Measurements from ENCODE around the gene OSBPL10. TPM values are rescaled to one million over a fixed set of nuclear protein-coding genes. Genes with fewer than 3 reads are reported as not detected.

The OSBPL10 gene
- total RNA-seq, 2 experiments from 2014 or later = 65.7 to 170 TPM

GRCh38 chr3:31890007-31890406 is 91.1 kb downstream of the OSBPL10 start:
- POLR2A ChIA-PET = interaction anchor here (0.5 to 2.8 kb wide), 6 partner anchors 9 to 37 kb away, joined by 3 to 19 read pairs (median 4); no protein-coding TSS in a partner anchor

GRCh38 chr3:31885235-31885634 is 95.8 kb downstream of the OSBPL10 start:
- H3K79me2 ChIP-seq (ENCODE audit: insufficient read depth, low read depth, low read length) = peaks cover 98% of the 10 kb centered on the region

More at GRCh38 chr3:31890007-31890406, 91.1 kb downstream of the OSBPL10 start:
- intact Hi-C loops (cut with micrococcal nuclease; ENCODE audit: unreplicated experiment) = no loop called here
- no peak for TF ChIP-seq CTCF (conservative IDR thresholded peaks at IDR 0.05; ENCODE audit: low read length)
- no peak for TF ChIP-seq EZH2phosphoT487 (IDR thresholded peaks at IDR 0.05; ENCODE audit: borderline replicate concordance, low read depth, low read length)
- no peak for DNase-seq (ENCODE audit: low spot score)
- peaks cover 62% of the 10 kb centered on the region for H3K36me3 ChIP-seq (ENCODE audit: insufficient read depth, low read length)
- CTCF ChIA-PET (ENCODE audit: unreplicated experiment) = no interaction called here
- H2AFZ ChIP-seq (ENCODE audit: low read length) = no peak overlapping the region
- BruUV-seq (replicated peaks) = no TSS peak
- H3K4me2 ChIP-seq (ENCODE audit: low read length) = peak overlapping the region; percentile 28; the same call in 1 of the 2 replicates
- H4K20me1 ChIP-seq (ENCODE audit: insufficient read depth, low read length) = no peaks in the 10 kb centered on the region
- no peak overlapping the region for H3K4me3 ChIP-seq (ENCODE audit: low read depth, low read length, poor library complexity, severe bottlenecking)
- H3K79me2 ChIP-seq (ENCODE audit: insufficient read depth, low read depth, low read length) = peaks cover 98% of the 10 kb centered on the region
- peaks cover 78% of the 10 kb centered on the region for H3K4me1 ChIP-seq (ENCODE audit: insufficient read depth, low read length, poor library complexity, severe bottlenecking)
- peaks cover 9% of the 10 kb centered on the region; the same call in 1 of the 2 replicates for H3K9me3 ChIP-seq (ENCODE audit: low read length)
- no peaks in the 10 kb centered on the region for H3K9me2 ChIP-seq (ENCODE audit: insufficient read depth, low read length)
- peak overlapping the region; percentile 0 for H3K27ac ChIP-seq (ENCODE audit: low read depth, low read length, poor library complexity, severe bottlenecking)

More at GRCh38 chr3:31885235-31885634, 95.8 kb downstream of the OSBPL10 start:
- Histone ChIP-seq H3K36me3 (ENCODE audit: insufficient read depth, low read length) (peaks cover 42% of the 10 kb centered on the region), H3K4me1 (ENCODE audit: insufficient read depth, low read length, poor library complexity, severe bottlenecking) (peaks cover 80% of the 10 kb centered on the region), H3K4me3 (ENCODE audit: low read depth, low read length, poor library complexity, severe bottlenecking) (peak overlapping the region; percentile 7), H3K4me2 (ENCODE audit: low read length) (peak overlapping the region; percentile 55), H3K27ac (ENCODE audit: low read depth, low read length, poor library complexity, severe bottlenecking) (peak overlapping the region; percentile 90), H2AFZ (ENCODE audit: low read length) (no peak overlapping the region), H4K20me1 (ENCODE audit: insufficient read depth, low read length) (no peaks in the 10 kb centered on the region), H3K9me3 (ENCODE audit: low read length) (peaks cover 9% of the 10 kb centered on the region; the same call in 1 of the 2 replicates), H3K9me2 (ENCODE audit: insufficient read depth, low read length) (no peaks in the 10 kb centered on the region)
- intact Hi-C loops (cut with micrococcal nuclease; ENCODE audit: unreplicated experiment) = no loop called here
- ChIA-PET POLR2A (interaction anchor here (0.7 to 4.6 kb wide), 4 partner anchors 10 to 74 kb away, joined by 3 to 14 read pairs (median 4); no protein-coding TSS in a partner anchor), CTCF (ENCODE audit: unreplicated experiment) (no interaction called here)
- TF ChIP-seq EZH2phosphoT487 (IDR thresholded peaks at IDR 0.05; ENCODE audit: borderline replicate concordance, low read depth, low read length) = no peak
- no peak for TF ChIP-seq CTCF (conservative IDR thresholded peaks at IDR 0.05; ENCODE audit: low read length)
- no TSS peak for BruUV-seq (replicated peaks)
- DNase-seq (ENCODE audit: low spot score) = no peak
